A549 (cell line): ENCODE measurements around the gene PDLIM3. TPM values are rescaled to one million over a fixed set of nuclear protein-coding genes. Genes with fewer than 3 reads are reported as not detected.

Experiments used
- ATAC-seq, 2 experiments: fragments of 200-7000 bp in 1 of 2; fragments of >200 bp in 1 of 2; cut with Nextera tagmentation in 1 of 2; cut with Tn5 transposase in 1 of 2; 3 replicates each; pipeline versions ENCODE4 v1.8.0 to v1.9.1; 2018 to 2020; ENCODE audit warnings: mild to moderate bottlenecking in 1 of 2, moderate library complexity in 1 of 2
- CTCF ChIA-PET: fragments of 300-600 bp; sonication (Branson Sonifier 250); formaldehyde crosslinking; extraction: SDS; loops from one replicate; lab custom pipeline; 2021; ENCODE audit warnings: antibody characterized with exemption, inconsistent platforms; lab: Yijun Ruan, JAX
- POLR2A ChIA-PET: fragments of 350-600 bp; formaldehyde crosslinking; extraction: SDS; loops from one replicate; lab custom pipeline; 2021; ENCODE audit warnings: antibody characterized with exemption, inconsistent platforms; lab: Yijun Ruan, JAX
- DNase-seq, 2 experiments: peaks; one replicate each; pipeline versions ENCODE4 v3.0.0 to v3.0.0-alpha.2; 2011 to 2016; ENCODE audit warnings: low read depth in 1 of 2, low spot score in 1 of 2
- FAIRE-seq: peaks from 2 replicates; lab custom pipeline; 2011; peaks lifted over from hg19 to GRCh38; lab: Jason Lieb, UNC
- H3K27ac ChIP-seq, 2 experiments: fragments of >200 bp; sonication (Bioruptor Twin); formaldehyde crosslinking; 3 replicates each; pipeline ENCODE4 v1.5.1; 2016 to 2017
- H3K4me1 ChIP-seq: fragments of >200 bp; sonication (Bioruptor Twin); formaldehyde crosslinking; 3 replicates; pipeline ENCODE4 v1.6.1; 2016
- H3K4me2 ChIP-seq: fragments of >200 bp; sonication (Bioruptor Twin); formaldehyde crosslinking; 3 replicates; pipeline ENCODE4 v1.6.1; 2016
- H3K4me3 ChIP-seq: fragments of >200 bp; sonication (Bioruptor Twin); formaldehyde crosslinking; 3 replicates; pipeline ENCODE4 v1.5.1; 2016
- H3K9me3 ChIP-seq: fragments of >200 bp; sonication (Bioruptor Twin); formaldehyde crosslinking; 3 replicates; pipeline ENCODE4 v1.6.1; 2016
- BHLHE40 ChIP-seq: IDR thresholded peaks from 2 replicates; pipeline ENCODE4 v1.6.1; 2012; ENCODE audit warnings: low read depth, low read length, inconsistent platforms
- CBX2 ChIP-seq: fragments of 200-600 bp; sonication (generic); IDR thresholded peaks from 2 replicates; pipeline ENCODE4 v1.6.1; 2016; ENCODE audit warnings: low read depth, mild to moderate bottlenecking, borderline replicate concordance
- CEBPB ChIP-seq, 2 experiments: fragments of >200 bp in 1 of 2; sonication (Bioruptor Twin) in 1 of 2; formaldehyde crosslinking in 1 of 2; IDR thresholded peaks; 2 replicates each; pipeline ENCODE4 v1.6.1; 2012 to 2016
- CHD2 ChIP-seq: fragments of 150-350 bp; IDR thresholded peaks from 2 replicates; pipeline ENCODE4 v1.6.1; 2014; ENCODE audit warnings: low read length; ENCODE audit not compliant: partially characterized antibody
- CTCF ChIP-seq: fragments of >200 bp; sonication (Bioruptor Twin); formaldehyde crosslinking; IDR thresholded peaks from 3 replicates; pipeline ENCODE4 v1.5.1; 2016
- EHF ChIP-seq: fragments of 250-450 bp; sonication (Bioruptor Pico); IDR thresholded peaks from 2 replicates; pipeline ENCODE4 v1.5.0; 2020; ENCODE audit warnings: mild to moderate bottlenecking
- ELK1 ChIP-seq: fragments of 150-350 bp; IDR thresholded peaks from 2 replicates; pipeline ENCODE4 v1.6.1; 2014; ENCODE audit warnings: low read depth, mild to moderate bottlenecking, low read length
- EP300 ChIP-seq, 2 experiments: fragments of >200 bp; sonication (Bioruptor Twin); formaldehyde crosslinking; IDR thresholded peaks; 2 replicates in 1 of 2; 3 replicates in 1 of 2; pipeline ENCODE4 v1.6.1; 2016 to 2017
- FOXS1 ChIP-seq: fragments of 250-450 bp; sonication (Bioruptor Pico); IDR thresholded peaks from 2 replicates; pipeline ENCODE4 v1.5.0; 2020; ENCODE audit warnings: mild to moderate bottlenecking, moderate library complexity
- HDAC2 ChIP-seq: fragments of 200-600 bp; sonication (generic); IDR thresholded peaks from 2 replicates; pipeline ENCODE4 v1.6.1; 2016
- HES2 ChIP-seq: fragments of >200 bp; sonication (Bioruptor Twin); formaldehyde crosslinking; IDR thresholded peaks from 2 replicates; pipeline ENCODE4 v1.6.1; 2016
- HEYL ChIP-seq: fragments of 250-450 bp; sonication (Bioruptor Pico); IDR thresholded peaks from 2 replicates; pipeline ENCODE4 v1.8.0; 2021; ENCODE audit warnings: mild to moderate bottlenecking, moderate library complexity
- HMGXB4 ChIP-seq: fragments of 250-450 bp; sonication (Bioruptor Pico); IDR thresholded peaks from 2 replicates; pipeline ENCODE4 v1.5.0; 2021; ENCODE audit warnings: mild to moderate bottlenecking, moderate library complexity, borderline replicate concordance
- HOXA7 ChIP-seq: fragments of 250-450 bp; sonication (Bioruptor Pico); IDR thresholded peaks from 2 replicates; pipeline ENCODE4 v1.5.0; 2020; ENCODE audit warnings: mild to moderate bottlenecking, moderate library complexity
- JUNB ChIP-seq: fragments of >200 bp; sonication (Bioruptor Twin); formaldehyde crosslinking; IDR thresholded peaks from 2 replicates; pipeline ENCODE4 v1.6.1; 2016
- KDM1A ChIP-seq: fragments of 200-600 bp; sonication (generic); IDR thresholded peaks from 2 replicates; pipeline ENCODE4 v1.6.1; 2016; ENCODE audit warnings: low read depth, mild to moderate bottlenecking
- MAFK ChIP-seq: fragments of 450-650 bp; IDR thresholded peaks from 2 replicates; pipeline ENCODE4 v1.6.1; 2014; ENCODE audit not compliant: partially characterized antibody
- MAX ChIP-seq: IDR thresholded peaks from 2 replicates; pipeline ENCODE4 v1.6.1; 2012
- MAZ ChIP-seq: fragments of 150-350 bp; IDR thresholded peaks from 2 replicates; pipeline ENCODE4 v1.6.1; 2014; ENCODE audit warnings: antibody characterized with exemption, low read depth, low read length, borderline replicate concordance
- NR3C1 ChIP-seq: fragments of >200 bp; sonication (Bioruptor Twin); formaldehyde crosslinking; IDR thresholded peaks from 3 replicates; pipeline ENCODE4 v1.6.1; 2017
- PHF8 ChIP-seq: fragments of 200-600 bp; sonication (generic); IDR thresholded peaks from 2 replicates; pipeline ENCODE4 v1.6.1; 2016; ENCODE audit warnings: low read depth, mild to moderate bottlenecking, antibody characterized with exemption, moderate library complexity, borderline replicate concordance
- POLR2A ChIP-seq: IDR thresholded peaks from 2 replicates; pipeline ENCODE4 v1.6.1; 2012; ENCODE audit warnings: mild to moderate bottlenecking, low read length
- RAD21 ChIP-seq, 2 experiments: fragments of >200 bp in 1 of 2; sonication (Bioruptor Twin) in 1 of 2; formaldehyde crosslinking in 1 of 2; IDR thresholded peaks in 1 of 2; conservative IDR thresholded peaks in 1 of 2; 2 replicates in 1 of 2; 3 replicates in 1 of 2; pipeline ENCODE4 v1.6.1; 2012 to 2018; ENCODE audit warnings: inconsistent platforms in 1 of 2
- RCOR1 ChIP-seq: fragments of 150-350 bp; IDR thresholded peaks from 2 replicates; pipeline ENCODE4 v1.6.1; 2014; ENCODE audit warnings: antibody characterized with exemption, low read length, low read depth
- REST ChIP-seq: fragments of 200-600 bp; sonication (generic); IDR thresholded peaks from 2 replicates; pipeline ENCODE4 v1.6.1; 2016; ENCODE audit warnings: antibody characterized with exemption, mild to moderate bottlenecking, moderate library complexity
- RFX5 ChIP-seq: fragments of 450-650 bp; IDR thresholded peaks from 2 replicates; pipeline ENCODE4 v1.7.1; 2014; ENCODE audit warnings: antibody characterized with exemption, mild to moderate bottlenecking, moderate library complexity
- SMC3 ChIP-seq: fragments of >200 bp; sonication (Bioruptor Twin); formaldehyde crosslinking; IDR thresholded peaks from 3 replicates; pipeline ENCODE4 v1.6.1; 2018; ENCODE audit warnings: inconsistent platforms
- WGBS: methylation state at CpG from one replicate; pipeline ENCODE4 v1.1.6; 2017; ENCODE audit errors: missing lambda C conversion rate; 5-methylcytosine and 5-hydroxymethylcytosine counted together
- polyA plus RNA-seq, 4 experiments: library from polyadenylated mRNA; depleted of rRNA in 3 of 4; stranded (reverse); fragments of >200 nt; fragmentation: RNase III in 1 of 4; extraction: RNeasy Plus Mini Kit Qiagen cat#74134 plus additional on column Dnase treatment in 1 of 4; gene quantifications; 2 replicates in 3 of 4; 3 replicates in 1 of 4; pipeline ENCODE4 v1.2.3, GENCODE V29; 2011 to 2017

The PDLIM3 gene
- polyA plus RNA-seq, 2 of the 4 experiments (the other 2 are of a cell fraction) = 0.18 to 0.37 TPM

- WGBS = 4% methylated on average over 1 of the region's 1 CpG
- ChIA-PET POLR2A (no interaction called here), CTCF (interaction anchor here (0.6 kb wide), 1 partner anchor 110 kb away, joined by 3 read pairs; no protein-coding TSS in a partner anchor)
- DNase-seq (no peak), ATAC-seq (no peak), FAIRE-seq (no peak)
- Histone ChIP-seq H3K9me3 (no peaks in the 10 kb centered on the region), H3K4me3 (no peak overlapping the region), H3K4me1 (no peaks in the 10 kb centered on the region), H3K4me2 (no peak overlapping the region), H3K27ac (no peak overlapping the region)
- TF ChIP-seq FOXS1 (CRISPR knock-in tag) (no peak), CHD2 (no peak), CEBPB (IDR thresholded peaks at IDR 0.05) (no peak), MAFK (no peak), HEYL (CRISPR knock-in tag) (no peak), ELK1 (no peak), HDAC2 (no peak), PHF8 (no peak), HOXA7 (CRISPR knock-in tag) (no peak), MAZ (no peak), RFX5 (no peak), RAD21 (conservative IDR thresholded peaks at IDR 0.05 in 1 of 2, IDR thresholded peaks at IDR 0.05 in 1 of 2) (no peak), HES2 (no peak), EP300 (IDR thresholded peaks at IDR 0.05) (no peak), BHLHE40 (no peak)
Measured at GRCh38 chr4:185518494-185518893, 16.8 kb downstream of the PDLIM3 start.

GRCh38 chr4:185518069-185518468 is 17.2 kb downstream of the PDLIM3 start:
- H3K9me3 ChIP-seq = no peaks in the 10 kb centered on the region
- no peak for FAIRE-seq
- H3K4me1 ChIP-seq = no peaks in the 10 kb centered on the region
- ChIA-PET CTCF (no interaction called here), POLR2A (no interaction called here)
- H3K27ac ChIP-seq = no peak overlapping the region
- TF ChIP-seq REST (peak; percentile 16; the same call in 1 of the 2 replicates), MAX (no peak)
- DNase-seq = no peak
- no peak overlapping the region for H3K4me3 ChIP-seq
- no peak overlapping the region for H3K4me2 ChIP-seq
- ATAC-seq = no peak

GRCh38 chr4:185515248-185515647 is 20.1 kb downstream of the PDLIM3 start:
- CTCF ChIA-PET = interaction anchor here (0.8 to 1.0 kb wide), 2 partner anchors 13 to 25 kb away, joined by 3 read pairs; no protein-coding TSS in a partner anchor
- no peak for FAIRE-seq
- Histone ChIP-seq H3K4me1 (no peaks in the 10 kb centered on the region), H3K4me2 (no peak overlapping the region), H3K27ac (no peak overlapping the region), H3K4me3 (no peak overlapping the region), H3K9me3 (no peaks in the 10 kb centered on the region)
- POLR2A ChIA-PET = no interaction called here
- no peak for ATAC-seq
- WGBS = 39% methylated on average over 4 of the region's 4 CpGs
- no peak for DNase-seq
- TF ChIP-seq SMC3 = no peak
- TF ChIP-seq BHLHE40 = no peak
- no peak for TF ChIP-seq CEBPB (IDR thresholded peaks at IDR 0.05)
- TF ChIP-seq KDM1A = no peak
- TF ChIP-seq JUNB = no peak
- no peak for TF ChIP-seq FOXS1 (CRISPR knock-in tag)
- no peak for TF ChIP-seq CBX2
- no peak for TF ChIP-seq RCOR1
- TF ChIP-seq CTCF = no peak
- no peak for TF ChIP-seq HMGXB4 (CRISPR knock-in tag)
- TF ChIP-seq PHF8 = no peak
- TF ChIP-seq NR3C1 = no peak
- TF ChIP-seq POLR2A = no peak
- TF ChIP-seq EHF (CRISPR knock-in tag) = no peak
- TF ChIP-seq HDAC2 = no peak
- no peak for TF ChIP-seq MAFK
